Brain pericyte (primary cell): ENCODE data around the gene VCP.
A peak's percentile ranks its signal among the peaks of the same experiment; 100 is the strongest.

Experiments used
- DNase-seq: peaks from one replicate; pipeline ENCODE4 v3.0.0-alpha.2; 2012; ENCODE audit warnings: low read depth, low spot score

The VCP gene

DNA sequence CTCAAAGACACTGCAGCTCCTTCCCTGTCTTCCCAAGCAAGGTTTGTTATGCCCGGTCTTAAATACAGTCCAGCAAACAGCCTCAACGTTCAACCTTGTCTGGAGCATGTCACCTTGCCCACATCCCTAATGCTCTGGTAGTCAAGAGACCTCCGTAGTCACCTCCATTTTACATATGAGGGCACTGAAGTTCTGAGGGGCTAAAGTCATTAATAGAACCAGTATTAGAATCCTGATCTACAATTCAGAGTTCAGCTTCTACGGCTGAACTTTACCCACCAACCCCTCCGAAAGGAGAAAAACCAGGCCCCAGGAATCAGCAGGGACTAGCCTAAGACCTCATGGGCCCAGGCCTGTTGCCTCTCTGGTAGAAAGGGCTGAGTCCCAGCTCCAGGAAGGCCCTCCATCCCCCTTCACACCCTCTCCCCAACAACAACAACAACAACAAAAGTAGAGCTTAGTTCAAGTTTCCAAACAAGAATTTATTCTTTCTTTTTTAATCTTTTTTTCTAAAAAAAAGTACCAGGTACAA lies 31.3 kb upstream of the VCP start:
- DNase-seq: no peak

DNA sequence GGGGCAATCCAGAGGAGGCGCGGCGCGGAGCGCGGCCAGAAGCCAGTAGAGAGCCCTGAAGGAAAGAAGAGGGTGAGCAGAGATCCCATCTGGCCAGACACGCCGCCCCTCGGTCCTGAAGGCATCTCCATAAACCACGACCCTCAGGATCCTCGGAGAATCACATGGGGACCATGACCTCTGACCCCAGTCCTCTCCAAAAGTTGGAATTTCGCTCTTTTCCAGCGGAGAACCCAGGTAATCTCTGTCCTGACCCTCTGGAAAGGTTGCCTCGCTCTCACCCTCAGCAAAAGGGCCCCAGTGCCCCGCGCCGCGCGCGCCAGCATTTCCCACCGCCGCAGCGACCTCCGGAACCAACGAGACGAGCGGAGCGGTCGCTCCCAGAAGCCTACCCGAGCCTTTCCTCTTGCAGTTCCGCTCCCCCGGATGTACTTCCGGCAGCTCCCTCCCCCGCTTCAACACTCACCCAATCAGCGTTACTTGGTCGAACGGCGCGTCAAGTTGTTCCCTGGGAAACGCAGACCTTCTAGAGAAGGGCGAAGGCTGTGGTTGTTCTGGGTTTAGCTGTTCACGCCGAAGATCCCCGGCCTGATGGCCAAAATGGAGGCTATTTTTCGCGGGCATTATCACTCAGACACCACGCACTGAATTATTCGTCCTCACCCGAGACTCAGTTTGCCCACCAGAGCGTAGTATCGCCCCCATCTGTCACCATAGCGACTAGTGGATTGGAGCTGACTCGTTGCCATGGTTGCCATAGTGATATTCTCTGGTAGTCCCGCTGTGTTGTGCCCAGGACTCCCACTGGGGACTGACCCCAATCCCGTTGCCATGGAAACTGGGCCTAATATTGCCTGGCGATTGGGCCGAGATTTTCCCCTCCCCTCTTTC lies 30.6 kb upstream of the VCP start, which contains the start of gene STOML2:
TSS of gene STOML2 (minus strand) at position 363 of the 891 bp plus-strand sequence. CDS start at position 326, 37 bp downstream.
- peak; percentile 91 for DNase-seq

DNA sequence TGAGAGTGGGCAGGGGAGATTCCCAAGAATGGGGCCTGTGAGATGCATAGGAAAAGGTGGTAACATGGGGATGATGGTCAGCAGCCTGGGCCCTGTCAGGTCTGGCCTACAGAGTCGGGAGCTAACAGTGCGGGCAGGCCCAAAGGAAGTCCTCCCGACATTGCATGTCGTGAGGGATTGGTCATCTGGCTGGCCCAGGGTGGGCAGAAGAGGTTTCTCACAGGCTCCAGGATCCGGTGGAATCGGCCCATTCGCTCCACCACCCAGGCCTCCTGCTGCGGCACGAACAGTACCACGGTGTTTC lies 30.0 kb upstream of the VCP start:
- DNase-seq: no peak

DNA sequence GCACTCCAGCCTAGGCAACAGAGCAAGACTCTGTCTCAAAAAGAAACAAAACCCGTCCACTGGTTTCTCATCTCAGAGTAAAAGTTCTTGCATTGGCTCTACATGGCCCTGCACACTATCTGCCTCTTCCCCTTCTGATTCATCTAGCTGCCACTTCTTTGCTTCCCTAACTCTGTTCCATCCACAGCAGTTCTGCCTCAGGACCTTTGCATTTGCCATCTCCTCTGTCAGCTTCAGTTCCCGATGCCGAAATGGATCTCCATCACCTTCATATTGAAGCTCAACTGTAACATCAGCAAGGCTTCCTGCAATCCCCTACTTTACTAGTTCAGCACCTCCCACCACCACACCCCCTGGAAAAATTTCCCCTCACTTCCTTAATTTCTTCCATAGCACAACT lies 25.1 kb upstream of the VCP start:
- no peak for DNase-seq

DNA sequence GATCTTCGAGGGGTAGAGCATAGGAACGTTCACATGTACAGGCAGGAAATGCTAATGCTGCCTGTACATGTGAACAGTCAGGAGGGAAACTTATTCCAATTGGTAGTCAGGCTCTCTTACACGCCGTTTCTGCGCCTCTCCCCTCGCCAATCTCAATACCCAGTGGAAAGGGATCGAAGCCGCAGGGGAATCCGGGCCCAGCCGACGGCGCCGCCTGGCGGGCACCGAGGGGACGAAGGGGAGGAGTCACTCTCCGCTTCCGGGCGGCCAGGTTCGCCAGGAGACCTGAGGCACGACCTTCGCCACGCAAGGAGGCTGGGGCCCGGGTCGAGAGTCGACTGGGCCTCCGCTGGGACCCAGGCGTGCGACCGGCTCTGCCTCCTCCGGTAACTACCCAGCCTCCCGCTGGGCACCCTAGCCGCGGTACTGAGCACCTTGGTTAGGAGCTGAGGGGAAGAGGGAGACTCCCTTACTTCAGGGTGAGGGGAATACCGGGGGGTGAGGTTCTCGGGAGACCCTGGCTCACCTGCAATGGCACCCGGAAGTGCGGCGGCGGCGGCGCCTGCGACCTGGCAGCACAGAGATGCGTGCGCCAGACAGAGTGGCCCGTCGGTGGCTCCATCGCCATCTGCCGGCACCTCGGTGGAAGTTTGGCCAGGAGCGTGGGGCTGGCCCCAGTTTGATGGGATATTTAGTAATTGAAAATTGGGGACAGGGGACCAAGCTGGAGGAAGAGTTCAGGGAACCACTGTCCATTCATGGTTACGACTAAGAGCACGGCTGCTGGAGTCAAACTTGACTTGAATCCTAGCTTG lies 23.8 kb upstream of the VCP start, which contains the start of gene PIGO:
TSS of gene PIGO (minus strand) at position 557 of the 815 bp plus-strand sequence. CDS start 1,026 bp downstream, outside the sequence.
- DNase-seq: no peak

DNA sequence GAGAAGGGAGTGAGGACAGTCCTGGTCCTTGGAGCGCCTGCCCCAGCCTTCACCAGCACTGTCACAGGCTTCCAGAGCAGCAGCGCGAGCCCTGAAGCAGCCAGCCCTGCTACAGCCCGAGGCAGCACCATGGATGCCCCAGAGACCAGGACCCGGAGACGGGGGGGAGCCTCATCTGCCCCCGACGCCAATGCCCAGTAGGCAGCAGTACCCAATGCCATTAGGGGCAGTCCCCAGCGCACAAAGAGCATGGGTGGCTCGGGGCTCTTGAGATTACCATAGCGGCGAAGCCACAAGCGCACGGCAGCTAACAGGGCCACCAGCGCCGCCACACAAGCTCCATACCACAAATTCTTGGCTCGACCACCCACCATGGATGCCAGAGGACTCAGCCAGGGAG lies 19.1 kb upstream of the VCP start:
- DNase-seq: no peak

DNA sequence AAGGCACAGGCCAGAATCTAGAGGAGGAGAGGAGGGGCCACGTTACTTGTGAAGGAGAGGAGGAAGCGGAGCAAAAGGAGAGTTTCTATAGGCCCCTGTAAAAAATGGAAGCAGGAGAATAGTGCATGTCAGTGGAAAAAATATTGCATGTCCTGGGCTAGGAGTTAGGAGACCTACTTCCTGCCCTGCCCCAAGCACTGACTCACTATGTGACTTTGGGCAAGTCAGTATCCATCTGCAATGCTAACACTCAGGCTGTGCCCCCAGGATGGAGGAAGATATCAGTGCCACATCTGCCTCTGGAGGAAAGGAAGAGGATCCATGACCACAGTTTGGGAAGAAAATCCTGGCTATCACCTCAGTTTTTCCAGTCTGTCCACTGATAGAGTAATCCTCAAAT lies 17.0 kb upstream of the VCP start:
- DNase-seq: no peak

DNA sequence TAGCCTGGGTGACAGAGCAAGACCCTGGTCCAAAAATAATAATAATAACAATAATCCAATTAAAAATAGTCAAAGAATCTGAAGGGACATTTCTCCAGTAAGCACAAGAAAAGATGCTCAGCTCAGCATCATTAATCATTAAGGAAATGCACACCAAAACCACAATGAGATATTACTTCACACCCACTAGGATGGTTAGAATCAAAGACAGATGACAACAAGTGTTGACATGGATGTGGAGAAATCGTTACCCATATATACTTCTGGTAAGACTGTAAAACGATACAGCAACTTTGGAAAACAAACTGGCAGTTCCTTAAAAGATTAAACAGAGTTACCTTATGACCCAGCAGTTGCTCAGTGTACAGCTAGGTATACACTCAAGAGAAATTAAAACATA lies 12.7 kb upstream of the VCP start:
- DNase-seq: no peak

DNA sequence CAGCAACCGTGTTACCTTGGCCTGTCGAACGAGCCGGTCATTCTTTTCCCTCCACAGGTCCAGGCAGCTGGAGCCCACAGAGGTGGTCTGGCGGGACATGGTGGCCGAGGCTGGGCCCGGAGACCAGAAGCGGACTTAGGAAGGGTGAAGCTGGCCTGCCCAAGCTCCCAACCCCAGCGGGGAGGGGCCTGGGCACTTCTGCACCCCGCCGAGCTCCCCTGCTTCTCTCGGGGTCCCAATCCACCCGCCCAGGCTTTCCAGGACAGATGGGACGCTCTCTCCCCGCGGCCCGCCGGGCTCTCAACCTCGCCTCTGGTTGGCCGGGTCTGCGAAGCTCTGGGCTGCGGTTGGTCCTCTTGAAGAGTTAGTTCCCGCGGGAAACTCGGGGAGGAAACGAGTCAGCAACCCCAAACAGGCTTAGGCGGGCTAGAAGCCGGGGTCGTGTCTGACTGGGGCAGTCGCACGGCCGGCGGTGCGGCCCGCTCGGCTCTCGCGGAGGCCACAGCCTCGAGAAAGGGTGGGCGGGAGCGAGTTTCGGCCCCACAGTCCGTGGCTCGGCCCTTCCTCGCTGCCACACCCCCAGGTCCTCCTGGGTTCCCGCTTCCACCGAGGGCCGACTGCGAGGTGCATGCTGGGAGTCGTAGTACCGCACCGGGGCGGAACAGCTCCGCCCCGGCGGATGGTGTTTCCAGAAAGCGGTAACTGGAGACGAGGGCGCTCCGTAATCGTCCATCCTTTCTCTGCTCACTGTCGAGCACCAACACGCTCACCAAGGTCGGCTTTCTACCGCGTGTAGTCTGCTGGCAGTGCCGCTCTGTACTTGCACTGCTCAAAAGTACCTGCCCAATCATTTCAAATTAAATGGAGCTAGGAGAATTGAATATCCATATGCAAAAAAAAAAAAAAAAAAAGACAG lies 7.3 kb upstream of the VCP start, which contains the start of gene FANCG:
TSS of gene FANCG (minus strand) at position 517 of the 916 bp plus-strand sequence. CDS start at position 99, 418 bp downstream.
- peak; percentile 75 for DNase-seq

DNA sequence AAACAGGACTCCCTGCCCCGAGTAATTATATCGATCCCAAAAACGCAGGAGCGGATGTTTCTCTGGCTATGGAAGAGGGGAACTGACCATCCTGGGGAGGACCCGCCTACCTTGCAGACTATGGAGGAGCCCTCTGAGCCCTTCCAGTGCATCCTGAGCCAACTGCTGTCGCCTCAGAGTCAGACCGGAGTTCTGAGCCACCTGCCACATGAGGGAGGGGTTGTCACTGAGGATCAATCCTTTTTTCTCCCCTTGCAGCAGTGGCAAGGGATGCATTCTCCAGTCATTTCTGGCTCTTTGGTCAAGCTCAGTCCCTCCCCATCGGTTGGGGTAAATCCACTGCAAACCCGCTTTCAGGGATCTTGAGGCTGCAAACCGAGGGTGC lies 6.6 kb upstream of the VCP start:
- no peak for DNase-seq

DNA sequence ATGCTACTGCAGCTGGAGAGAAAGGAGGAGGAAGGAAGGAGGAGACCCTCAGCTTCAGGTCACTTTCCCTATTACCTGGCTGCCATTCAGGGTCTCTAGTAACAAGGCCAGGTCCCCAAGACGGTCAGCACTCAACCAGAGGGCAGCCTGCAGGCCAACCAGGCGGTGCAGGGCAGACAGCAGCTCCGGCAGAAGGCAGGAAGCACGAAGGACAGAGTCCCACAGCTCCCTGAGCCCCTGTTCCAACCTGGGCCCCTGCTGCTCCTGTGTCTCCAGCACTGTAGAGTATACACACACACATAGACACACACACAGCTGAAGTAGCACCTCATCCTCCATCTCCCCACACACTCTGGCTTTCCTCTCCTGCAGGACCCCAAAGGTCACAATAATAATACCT lies 5.6 kb upstream of the VCP start:
- no peak for DNase-seq

DNA sequence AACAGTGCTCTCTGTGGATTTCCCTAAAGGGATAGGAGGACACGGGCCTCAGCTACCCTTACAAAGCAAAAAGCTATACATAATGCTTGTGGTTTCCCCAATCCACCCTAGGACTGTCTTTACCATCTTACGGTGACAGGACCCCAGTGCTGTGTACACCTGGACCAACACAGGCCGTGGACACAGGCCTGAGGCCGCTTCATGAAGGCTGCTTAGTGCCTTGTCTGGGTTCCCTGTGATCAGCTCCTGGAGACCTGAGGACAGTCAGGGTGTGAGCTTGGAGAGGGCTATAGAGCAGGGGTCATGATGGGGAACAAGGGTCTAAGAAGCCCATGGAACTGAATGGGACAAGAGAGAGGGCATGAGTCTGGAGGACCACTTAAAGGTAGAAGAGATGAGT lies 4.4 kb upstream of the VCP start:
- no peak for DNase-seq

DNA sequence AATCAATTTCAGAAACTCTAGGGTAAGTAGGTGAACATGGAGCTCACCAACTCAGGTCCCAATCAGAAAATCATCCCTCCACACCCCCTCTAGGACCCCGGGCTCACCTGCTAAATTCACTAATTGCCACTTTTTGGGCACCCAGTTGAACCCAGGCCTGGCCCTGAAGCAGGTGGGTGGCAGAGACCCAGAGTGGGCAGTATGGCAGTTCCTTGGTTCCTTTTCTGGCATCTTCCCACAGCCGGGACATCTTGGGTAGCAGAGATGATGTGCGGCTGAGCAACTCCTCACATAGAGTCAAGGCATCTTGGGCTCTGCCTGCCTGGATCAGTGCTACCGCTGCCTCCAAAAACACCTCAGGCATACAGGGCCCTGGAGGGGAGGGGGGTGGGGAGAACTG lies 2.9 kb upstream of the VCP start:
- no peak for DNase-seq

DNA sequence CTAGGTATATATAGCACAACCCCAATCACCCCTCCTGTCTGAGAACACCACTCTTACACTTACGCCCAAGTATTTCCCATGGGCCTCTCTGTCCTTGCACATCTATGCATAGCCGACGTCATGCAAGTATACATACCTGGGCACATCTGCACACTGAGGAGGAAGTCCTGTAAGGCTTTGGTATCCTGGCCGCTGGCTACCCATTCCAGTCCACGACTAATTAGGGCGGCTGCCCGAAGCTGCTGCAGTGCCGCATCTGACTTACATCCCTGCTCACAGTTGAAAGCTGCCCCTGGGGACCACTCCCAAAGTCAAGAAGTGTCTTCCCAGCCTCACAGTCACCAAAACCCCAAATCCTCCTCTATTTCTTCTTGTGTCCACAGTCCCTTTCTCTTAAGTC lies 2.4 kb upstream of the VCP start:
- no peak for DNase-seq

DNA sequence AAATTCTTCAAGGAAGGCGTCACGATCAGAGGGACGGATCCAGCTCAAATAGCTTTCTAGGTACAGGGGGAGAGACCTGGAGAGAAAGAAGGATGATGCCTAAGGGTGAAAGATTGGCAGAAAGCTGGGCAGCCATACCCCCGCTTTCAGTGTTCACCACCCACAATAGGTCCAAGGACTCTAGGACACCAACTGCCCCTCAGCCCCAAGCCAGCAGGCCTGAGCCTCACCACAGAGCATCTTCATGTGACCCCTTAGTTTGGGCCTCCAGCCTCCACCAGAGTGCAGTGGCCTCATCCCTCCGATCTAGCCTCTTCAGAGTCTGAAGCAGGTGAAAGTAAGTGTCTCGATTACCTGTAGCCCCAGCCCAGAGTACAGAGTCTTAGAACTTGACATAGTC lies 1.7 kb upstream of the VCP start:
- DNase-seq: no peak

DNA sequence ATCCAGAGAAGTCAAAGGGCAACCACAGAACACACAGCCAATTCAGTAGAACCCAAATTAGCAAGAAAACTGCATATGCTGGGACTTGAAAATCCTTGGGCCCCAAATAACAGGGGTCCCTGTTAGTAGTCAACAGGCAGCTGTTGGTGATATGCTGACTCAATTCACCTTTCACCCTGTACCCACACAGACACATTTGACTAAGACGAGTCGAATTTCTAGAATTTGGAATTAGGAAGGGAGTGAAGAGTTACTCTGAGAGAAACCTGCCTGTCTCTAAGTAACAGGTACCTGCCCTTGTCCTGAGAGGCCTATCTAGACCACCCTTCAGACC lies 821 bp upstream of the VCP start:
- no peak for DNase-seq

DNA sequence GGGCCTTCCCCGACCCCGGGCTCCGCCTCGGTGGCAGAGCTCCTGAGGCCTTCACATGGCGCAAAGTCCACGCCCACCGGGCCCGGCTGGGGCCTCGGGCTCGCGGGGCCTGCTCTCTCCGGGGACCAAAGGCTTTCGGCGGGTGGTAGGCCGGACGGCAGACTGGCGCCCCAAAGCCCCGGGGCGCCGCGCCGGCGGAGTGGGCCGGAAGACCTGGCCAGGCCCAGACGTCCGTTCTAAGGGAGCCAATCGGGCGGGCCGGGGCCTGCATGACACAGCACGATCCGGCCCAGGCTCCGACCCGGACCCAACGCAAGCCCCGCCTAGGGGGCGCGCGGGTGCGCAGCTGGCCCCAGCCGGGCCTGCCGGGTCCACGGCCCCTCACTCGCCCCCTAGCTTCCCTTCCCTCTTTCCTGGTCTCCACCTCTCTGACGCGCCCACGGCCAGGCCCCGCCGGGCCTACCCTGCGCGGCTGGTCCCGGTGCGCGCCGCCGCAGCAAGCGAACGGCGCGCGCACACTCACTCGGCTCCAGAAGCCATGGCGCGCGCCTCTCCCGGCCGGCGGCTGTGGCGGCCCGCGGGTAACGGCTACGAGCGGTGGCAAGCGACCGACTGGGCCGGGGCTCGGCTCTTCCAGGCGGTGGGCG lies 488 bp downstream of the VCP start:
- peak; percentile 39 for DNase-seq

DNA sequence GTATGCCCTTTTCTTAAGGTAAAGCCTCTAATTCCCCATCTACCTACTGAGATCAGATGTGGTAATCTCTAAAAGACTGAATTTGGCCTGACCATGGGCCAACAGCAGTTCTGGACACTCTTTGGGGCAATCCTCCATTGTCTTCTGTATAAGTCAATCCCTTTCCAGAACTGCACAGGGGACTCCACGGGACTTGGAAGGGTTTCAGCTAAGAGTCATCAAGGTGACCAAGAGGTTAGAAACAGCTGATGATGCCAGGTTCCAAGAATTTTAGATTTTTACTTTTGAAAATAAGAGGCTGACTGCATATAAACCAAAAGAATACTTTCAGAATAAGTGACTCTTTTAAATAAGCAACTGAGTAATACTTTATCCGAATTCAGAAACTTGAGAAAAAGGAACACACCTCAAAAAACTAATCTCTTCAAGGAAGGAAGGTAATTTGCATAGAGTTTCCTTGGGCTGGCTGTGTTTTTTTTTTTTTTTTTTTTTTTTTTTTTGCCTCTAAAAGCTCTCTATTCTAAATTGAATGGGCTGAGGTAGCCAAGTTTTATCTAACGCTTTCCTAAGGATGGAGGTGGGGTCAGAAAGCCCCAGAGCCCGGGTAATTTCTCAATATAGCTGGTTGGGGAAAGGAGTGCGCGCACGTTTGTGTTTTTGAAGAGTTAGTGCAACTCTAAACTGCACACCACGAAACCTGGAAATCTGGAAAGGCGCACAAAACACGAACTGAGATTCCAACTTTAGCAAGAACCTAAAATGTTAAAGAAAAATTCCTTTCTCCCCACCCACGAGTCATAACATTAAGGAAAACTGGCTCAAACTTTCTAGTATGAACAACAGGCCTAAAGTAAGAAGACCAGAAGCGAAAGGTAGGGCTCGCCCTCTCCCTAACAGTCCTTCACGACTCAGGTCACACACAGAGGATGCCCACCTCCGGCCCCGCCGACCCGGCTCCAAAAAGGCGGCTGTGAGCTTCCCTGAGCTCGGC lies 1.3 kb downstream of the VCP start:
- DNase-seq: no peak

DNA sequence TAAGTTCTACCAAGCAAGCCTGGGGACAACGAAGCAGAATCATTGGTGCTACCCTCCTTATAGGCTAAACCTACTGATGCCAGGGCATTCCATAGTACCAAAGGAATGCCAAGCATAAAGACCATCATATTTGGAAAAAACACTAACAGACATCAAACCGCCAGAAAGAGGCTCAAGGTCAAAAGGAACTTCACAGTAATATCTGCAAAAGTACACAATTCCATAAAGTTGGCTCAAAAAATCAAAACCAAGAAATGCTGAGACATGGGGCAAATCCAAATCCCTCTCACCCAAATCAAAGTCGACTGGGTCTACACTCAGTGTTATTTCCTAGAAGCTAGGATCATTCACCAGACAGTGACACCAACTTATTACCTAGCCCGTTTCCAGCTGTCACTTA lies 3.4 kb downstream of the VCP start:
- no peak for DNase-seq

DNA sequence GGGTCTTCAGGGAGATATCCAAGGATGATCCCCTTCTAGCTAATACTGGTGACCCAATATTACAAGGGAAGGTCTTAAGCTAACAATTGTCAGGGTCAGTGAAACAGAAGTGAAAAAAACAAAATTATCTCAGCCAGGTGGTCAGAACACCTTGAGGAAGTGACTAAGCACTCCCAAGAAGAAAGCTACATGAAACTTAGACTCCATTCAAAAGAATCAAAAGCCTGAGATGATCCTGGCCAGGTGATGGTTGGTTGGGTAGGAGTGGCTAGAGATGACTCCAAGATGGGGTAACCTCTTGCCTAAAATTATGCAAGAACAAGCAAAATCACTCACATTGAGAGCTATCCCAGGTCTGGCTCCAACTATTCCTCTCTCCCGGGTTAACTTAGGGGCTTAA lies 5.4 kb downstream of the VCP start:
- no peak for DNase-seq
